Measurements from ENCODE around the gene SLCO1B3.

The SLCO1B3 gene

DNA sequence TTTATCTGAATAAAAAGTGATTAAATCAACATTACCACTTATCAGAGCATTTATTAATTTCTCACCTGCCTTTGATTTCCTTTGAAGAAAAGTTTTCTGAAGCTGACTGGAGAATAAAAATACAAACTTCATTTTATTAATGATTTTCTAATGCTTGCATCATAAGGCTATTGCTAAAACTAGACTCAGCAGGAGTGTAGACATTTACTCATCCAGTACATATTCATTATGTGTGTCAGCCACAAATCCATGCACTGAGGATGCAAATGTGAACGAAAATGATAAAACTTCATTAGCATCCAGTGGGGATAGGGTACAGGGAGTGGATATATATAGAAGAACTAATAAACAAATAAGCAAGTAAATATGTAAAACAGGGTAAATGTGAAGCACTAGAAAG is 74.6 kb downstream of the SLCO1B3 start:
- no peak for DNase-seq

DNA sequence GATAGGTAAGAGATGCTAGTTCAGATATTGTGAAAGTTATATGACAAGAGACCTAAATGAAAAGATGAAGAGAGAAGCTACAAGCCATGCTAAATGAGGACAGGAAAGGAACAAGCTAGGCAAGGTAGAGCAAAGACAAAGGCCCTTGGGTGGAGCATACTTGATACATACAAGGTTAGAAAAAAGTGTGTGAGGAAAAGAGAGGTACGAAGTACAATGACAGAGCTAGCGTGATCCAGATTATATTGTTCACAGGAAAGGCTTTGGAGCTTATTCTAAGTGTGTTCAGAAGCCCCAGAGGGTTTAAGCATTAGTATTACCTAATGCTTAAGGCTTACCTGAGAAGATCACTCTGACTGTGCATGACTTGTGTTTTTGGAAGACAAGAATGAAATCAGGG is 75.0 kb downstream of the SLCO1B3 start:
- no peak for DNase-seq

DNA sequence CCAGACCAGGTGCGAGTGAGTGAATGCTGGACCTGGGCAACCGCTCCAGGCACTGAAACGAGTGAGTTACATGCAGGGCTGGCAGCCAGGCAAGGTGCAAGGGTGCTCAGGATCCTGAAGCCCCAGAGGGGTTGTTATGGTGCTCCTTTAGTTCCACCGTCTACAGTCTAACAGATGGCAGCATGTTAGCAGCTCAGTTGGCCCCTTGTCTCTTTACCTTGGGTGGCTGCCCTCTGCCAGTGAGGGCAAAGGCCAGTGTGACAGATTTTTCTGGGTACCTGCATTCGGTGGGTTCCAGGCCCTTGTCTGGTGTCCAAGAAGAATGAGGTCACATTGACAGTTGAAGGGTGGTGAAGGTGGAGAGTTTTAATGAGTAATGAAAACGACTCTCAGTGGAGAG is 106.8 kb downstream of the SLCO1B3 start:
- DNase-seq, result no peak

DNA sequence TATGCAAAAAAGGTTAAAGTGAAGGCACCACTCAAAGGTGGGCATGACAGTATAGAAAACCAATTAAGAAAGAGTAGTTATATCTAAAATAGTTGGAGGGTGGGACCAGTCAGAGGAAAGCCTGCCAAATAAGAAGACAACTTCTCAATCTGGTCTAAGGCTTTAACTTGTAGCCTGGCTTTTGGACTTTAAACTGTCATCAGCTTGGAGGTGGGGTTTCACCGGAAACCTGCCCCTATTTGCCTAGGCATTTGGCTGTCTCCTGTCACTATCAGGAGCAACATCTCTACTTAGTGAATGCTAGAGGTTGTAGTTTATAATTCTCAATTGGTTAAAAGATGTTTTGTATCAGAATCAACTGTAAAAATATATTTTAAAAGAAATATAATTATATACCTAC is 107.3 kb downstream of the SLCO1B3 start:
- DNase-seq, result no peak

DNA sequence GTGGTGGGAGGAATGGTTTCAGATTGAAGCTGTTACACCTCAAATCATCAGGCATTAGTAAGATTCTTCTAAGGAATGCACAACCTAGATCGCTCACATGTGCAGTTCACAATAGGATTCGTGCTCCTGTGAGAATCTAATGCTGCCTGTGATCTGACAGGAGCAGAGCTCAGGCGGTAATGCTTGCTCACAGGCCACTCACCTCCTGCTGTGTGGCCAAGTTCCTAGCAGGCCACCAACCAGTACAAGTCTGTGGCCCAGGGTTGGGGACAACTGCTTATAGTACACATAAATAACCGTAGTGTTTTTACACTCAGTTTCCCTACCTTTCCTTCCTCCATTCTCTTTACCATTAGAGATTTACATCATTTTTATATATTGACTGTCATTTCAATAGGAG is 121.4 kb downstream of the SLCO1B3 start:
- DNase-seq, result no peak

- DNase-seq, result no peak
Observed at GRCh38 chr12:20946732-20947131, 136.2 kb downstream of the SLCO1B3 start.

DNA sequence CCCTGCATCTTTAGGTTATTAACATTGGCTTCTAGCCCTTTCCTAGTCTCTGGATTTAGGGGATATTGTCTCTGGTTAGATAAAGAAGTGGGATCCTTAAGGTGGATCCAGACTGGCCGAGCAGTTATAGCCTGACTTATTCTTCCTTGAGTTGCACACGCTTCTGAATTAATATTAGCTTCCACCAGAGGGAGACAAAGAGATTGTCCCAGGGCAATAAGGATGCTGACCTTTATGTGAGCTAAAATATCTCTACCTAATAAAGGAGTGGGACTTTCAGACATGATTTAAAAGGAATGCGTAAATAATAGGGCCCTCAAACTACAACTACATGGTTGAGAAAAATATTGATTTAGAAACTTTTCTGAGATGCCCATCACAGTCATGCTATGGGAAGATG is 139.7 kb downstream of the SLCO1B3 start:
- DNase-seq, result peak; percentile 6

GRCh38 chr12:20963303-20963702 is 152.8 kb downstream of the SLCO1B3 start:
- DNase-seq, result no peak

GRCh38 chr12:20963762-20964161 is 153.3 kb downstream of the SLCO1B3 start:
- no peak for DNase-seq

All from NCI-H446 treated with DMSO at 0.1 percent for 48 hours (cell line).